Measurements from ENCODE around the gene NT5DC4.

- TF ChIP-seq CTCF (conservative IDR thresholded peaks at IDR 0.05; ENCODE audit: low read depth, low read length) (no peak), EZH2 (IDR thresholded peaks at IDR 0.05; ENCODE audit: borderline replicate concordance, low read depth, low read length, poor library complexity, severe bottlenecking) (no peak)
These were observed 47.6 kb downstream of the NT5DC4 start for GRCh38 chr2:112768432-112768831.
